Measurements from ENCODE around the gene MT1F. TPM values are rescaled to one million over a fixed set of nuclear protein-coding genes. Genes with fewer than 3 reads are reported as not detected.
"Not testable (repeated sequence)": the region's sequence is repeated elsewhere in the genome, so short reads cannot be mapped to it uniquely, and the experiment has no call there.

MT1F gene
- total RNA-seq, 2 donors from 2014 or later = 3.1 to 3.9 TPM

DNA sequence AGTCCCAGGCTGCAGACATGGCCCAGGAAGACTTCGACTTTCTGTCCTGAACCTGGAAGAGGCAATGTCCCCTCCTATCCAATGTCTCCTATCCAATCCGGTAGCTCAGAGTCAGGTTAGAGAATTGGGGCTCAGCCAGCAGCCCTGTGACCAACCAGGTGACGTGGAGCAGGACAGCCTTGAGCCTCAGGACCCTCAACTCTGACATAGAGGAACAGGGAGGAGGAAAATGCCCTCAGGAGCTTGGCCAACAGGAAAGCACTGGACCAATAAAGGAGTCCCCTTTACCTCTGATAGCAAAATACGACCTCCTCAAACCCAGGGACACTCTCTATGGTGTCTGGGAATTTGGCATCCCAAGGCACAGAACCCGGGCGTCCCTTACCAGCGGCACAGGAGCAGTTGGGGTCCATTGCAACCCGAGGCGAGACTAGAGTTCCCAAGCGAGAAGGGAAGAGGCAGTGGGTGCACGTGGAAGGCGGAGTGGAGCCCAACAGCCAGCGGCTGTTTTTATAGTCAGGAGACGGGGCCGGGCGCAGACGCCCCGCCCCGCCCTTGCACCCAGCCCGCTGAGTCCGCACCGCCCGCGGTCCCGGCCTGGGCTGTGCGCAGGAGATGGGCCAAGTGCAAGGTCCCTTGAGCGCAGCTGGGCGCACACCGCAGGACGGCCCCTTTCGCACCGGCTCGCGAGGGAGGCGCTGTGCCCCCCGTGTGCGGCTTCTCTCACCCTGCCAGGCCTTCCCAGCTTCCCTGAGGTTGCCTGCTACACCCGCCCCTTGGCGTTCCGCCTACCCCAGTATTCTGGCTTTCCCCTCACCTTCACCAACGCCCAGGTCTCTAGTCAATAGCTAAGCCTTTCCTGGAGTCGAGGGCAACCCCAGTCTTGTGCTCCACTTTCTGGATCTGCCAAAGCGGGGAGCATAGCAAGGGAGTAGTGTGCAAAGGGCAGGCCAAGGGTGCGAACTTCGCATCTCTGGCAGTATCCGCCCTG, 10.1 kb downstream of the MT1F start, which contains the start of gene MT1G:
Gene MT1G, minus strand, starts transcription at position 485 of the 991 bp plus-strand sequence. Its CDS starts 72 bp downstream, at position 413.
- no peaks in the 10 kb centered on the region for H3K36me3 ChIP-seq
- H3K9me3 ChIP-seq = no peaks in the 10 kb centered on the region
- no peak for DNase-seq (ENCODE audit: low spot score)
- H3K27me3 ChIP-seq (replicated peaks; ENCODE audit: insufficient read depth) = peaks cover 13% of the 10 kb centered on the region
- peak within 1 kb of the TSS; percentile 48 for H3K4me3 ChIP-seq
- ATAC-seq (ENCODE audit: insufficient number of reproducible peaks, low FRiP score, low read depth) = no peak
- no peak within 1 kb of the TSS for H3K27ac ChIP-seq
- TF ChIP-seq CTCF (IDR thresholded peaks at IDR 0.05) = no peak
- H3K4me1 ChIP-seq (ENCODE audit: control insufficient read depth in 1 of 2, low read depth in 2 of 2) = peaks cover 6 to 22% of the 10 kb centered on the region in 2 donors

- ATAC-seq (ENCODE audit: insufficient number of reproducible peaks, low FRiP score, low read depth) (no peak), DNase-seq (ENCODE audit: low spot score) (no peak)
- Histone ChIP-seq H3K27ac (no peak within 1 kb of the TSS), H3K9me3 (no peaks in the 10 kb centered on the region), H3K4me1 (ENCODE audit: control insufficient read depth in 1 of 2, low read depth in 2 of 2) (peaks cover 6 to 22% of the 10 kb centered on the region in 2 donors), H3K27me3 (replicated peaks; ENCODE audit: insufficient read depth) (peaks cover 13% of the 10 kb centered on the region), H3K36me3 (no peaks in the 10 kb centered on the region), H3K4me3 (no peak within 1 kb of the TSS)
- no peak for TF ChIP-seq CTCF (IDR thresholded peaks at IDR 0.05)
These were observed 11.5 kb downstream of the MT1F start, which contains the start of gene MT1H for GRCh38 chr16:56669005-56669839. Gene MT1H, plus strand, starts transcription at chr16:56669814. Its CDS starts 71 bp downstream, at chr16:56669885.

DNA sequence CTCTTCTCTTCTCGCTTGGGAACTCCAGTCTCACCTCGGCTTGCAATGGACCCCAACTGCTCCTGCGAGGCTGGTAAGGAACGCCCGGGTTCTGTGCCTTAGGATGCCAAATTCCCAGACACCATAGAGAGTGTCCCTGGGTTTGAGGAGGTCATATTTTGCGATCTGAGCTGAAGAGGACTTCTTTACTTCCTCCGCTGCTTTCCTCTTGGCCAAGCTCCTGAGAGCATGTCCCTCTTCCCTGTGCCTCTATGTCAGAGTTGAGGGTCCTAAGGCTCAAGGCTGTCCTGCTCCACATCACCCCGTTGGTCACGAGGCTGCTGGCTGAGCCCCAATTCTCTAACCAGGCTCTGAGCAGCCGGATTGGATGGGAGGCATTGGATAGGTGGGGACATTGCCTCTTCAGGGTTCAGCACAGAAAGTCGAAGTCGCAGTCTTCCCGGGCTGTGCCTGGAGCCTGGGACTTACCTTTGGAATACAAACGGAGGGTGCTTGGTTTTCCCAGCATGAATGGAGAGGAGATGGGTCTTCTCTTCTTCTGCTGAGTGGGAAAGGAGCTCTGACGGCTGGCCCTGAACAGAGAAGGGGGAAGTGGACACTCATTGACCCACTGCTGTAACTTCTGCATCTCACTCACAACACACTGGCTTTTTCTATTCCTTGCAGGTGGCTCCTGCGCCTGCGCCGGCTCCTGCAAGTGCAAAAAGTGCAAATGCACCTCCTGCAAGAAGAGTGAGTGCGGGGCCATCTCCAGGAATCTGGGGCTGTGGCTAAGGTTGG, 12.3 kb downstream of the MT1F start:
- peaks cover 14% of the 10 kb centered on the region for H3K27me3 ChIP-seq (replicated peaks; ENCODE audit: insufficient read depth)

GRCh38 chr16:56670620-56670934, 12.8 kb downstream of the MT1F start:
- Histone ChIP-seq H3K27me3 (replicated peaks; ENCODE audit: insufficient read depth) (peaks cover 19% of the 10 kb centered on the region), H3K27ac (no peak overlapping the region), H3K4me3 (no peak overlapping the region), H3K4me1 (ENCODE audit: control insufficient read depth in 1 of 2, low read depth in 2 of 2) (peaks cover 6 to 22% of the 10 kb centered on the region in 2 donors), H3K9me3 (no peaks in the 10 kb centered on the region), H3K36me3 (no peaks in the 10 kb centered on the region)
- DNase-seq (ENCODE audit: low spot score) (no peak), ATAC-seq (ENCODE audit: insufficient number of reproducible peaks, low FRiP score, low read depth) (no peak)
- TF ChIP-seq CTCF (IDR thresholded peaks at IDR 0.05) = no peak

More for the DNA sequence above, 12.3 kb downstream of the MT1F start:
- no peak for ATAC-seq (ENCODE audit: insufficient number of reproducible peaks, low FRiP score, low read depth)
- Histone ChIP-seq H3K9me3 (no peaks in the 10 kb centered on the region), H3K36me3 (no peaks in the 10 kb centered on the region), H3K4me3 (no peak overlapping the region), H3K27ac (no peak overlapping the region), H3K4me1 (ENCODE audit: control insufficient read depth in 1 of 2, low read depth in 2 of 2) (peaks cover 6 to 22% of the 10 kb centered on the region in 2 donors)
- TF ChIP-seq CTCF (IDR thresholded peaks at IDR 0.05) = no peak
- DNase-seq (ENCODE audit: low spot score) = no peak

- H3K27ac ChIP-seq; H3K9me3 ChIP-seq; H3K4me3 ChIP-seq; ATAC-seq (ENCODE audit: insufficient number of reproducible peaks, low FRiP score, low read depth); H3K36me3 ChIP-seq; DNase-seq (ENCODE audit: low spot score): not testable (repeated sequence)
- Histone ChIP-seq H3K4me1 (ENCODE audit: control insufficient read depth in 1 of 2, low read depth in 2 of 2) (peaks cover 10 to 30% of the 10 kb centered on the region in 2 donors), H3K27me3 (replicated peaks; ENCODE audit: insufficient read depth) (peaks cover 22% of the 10 kb centered on the region)
These were observed 13.9 kb downstream of the MT1F start for GRCh38 chr16:56671691-56672090.

DNA sequence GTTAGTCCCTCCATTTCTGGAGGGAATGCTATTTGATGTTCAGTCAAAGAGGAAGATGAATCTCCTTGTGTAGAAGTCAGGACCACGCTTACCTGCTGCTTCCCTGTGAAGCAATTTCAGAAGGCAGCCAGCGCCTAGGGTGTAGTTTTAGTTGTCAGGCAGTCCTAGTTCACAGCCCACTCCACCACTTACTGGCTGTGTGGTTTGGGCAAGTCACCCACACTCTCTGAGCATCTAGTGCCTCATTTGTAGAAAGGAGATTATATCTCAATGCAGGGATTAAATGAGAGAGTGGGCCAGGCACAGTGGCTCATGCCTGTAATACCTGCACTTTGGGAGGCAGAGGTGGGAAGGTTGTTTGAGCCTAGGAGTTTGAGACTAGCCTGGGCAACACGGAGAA, 14.4 kb downstream of the MT1F start:
- H3K4me3 ChIP-seq; H3K9me3 ChIP-seq; H3K27ac ChIP-seq; H3K36me3 ChIP-seq; DNase-seq (ENCODE audit: low spot score); ATAC-seq (ENCODE audit: insufficient number of reproducible peaks, low FRiP score, low read depth): not testable (repeated sequence)
- Histone ChIP-seq H3K27me3 (replicated peaks; ENCODE audit: insufficient read depth) (peaks cover 22% of the 10 kb centered on the region), H3K4me1 (ENCODE audit: control insufficient read depth in 1 of 2, low read depth in 2 of 2) (peaks cover 10 to 28% of the 10 kb centered on the region in 2 donors)
